Measurements from ENCODE around the gene SSBP2.

- no peak for TF ChIP-seq POLR2AphosphoS5 (IDR thresholded peaks at IDR 0.05)
- TF ChIP-seq POLR2A (IDR thresholded peaks at IDR 0.05): no peak
- no peak for TF ChIP-seq CTCF (IDR thresholded peaks at IDR 0.05)
Measured at GRCh38 chr5:81767938-81768337, 17.0 kb upstream of the SSBP2 start.

Measured in prostate gland (tissue), 2 donors.